Measurements from ENCODE around the gene KCNQ1. TPM values are rescaled to one million over a fixed set of nuclear protein-coding genes. Genes with fewer than 3 reads are reported as not detected.

KCNQ1 gene
- total and polyA plus RNA-seq, 2 donors (not counting 1 experiment from before 2014, with no cell fraction given): 21.5 to 28.8 TPM

DNA sequence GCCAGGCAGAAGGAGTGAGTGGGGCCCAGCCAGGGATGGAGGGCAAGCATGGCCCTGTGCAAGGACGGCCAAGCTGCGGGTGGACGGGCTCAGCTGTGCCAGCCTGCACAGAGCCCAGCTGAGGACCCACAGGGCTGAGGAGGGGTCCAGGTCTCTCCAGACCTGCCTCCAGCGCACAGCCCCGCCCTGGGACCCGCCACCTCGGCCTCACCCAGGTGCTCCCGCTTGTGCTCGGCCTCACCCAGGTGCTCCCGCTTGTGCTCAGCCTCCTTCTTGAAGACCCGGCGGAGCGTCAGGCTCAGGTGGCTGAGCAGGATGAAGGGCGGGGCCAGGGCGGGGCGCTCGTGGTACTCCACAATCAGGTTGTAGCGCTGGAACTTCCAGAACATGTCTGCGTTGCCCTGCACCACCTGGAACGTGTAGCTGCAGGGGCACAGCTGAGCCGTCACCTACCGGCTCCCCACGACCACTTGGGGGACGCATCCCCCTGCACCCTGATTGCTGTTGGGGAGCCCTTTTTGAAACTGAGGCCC is 37.9 kb upstream of the KCNQ1 start:
- H3K4me1 Mint-ChIP-seq: peaks cover 3% of the 10 kb centered on the region
- Histone ChIP-seq H3K36me3 (replicated peaks in 1 of 2; ENCODE audit: control extremely low read depth in 1 of 2, control insufficient read depth in 1 of 2, extremely low read depth in 1 of 2, insufficient read depth in 2 of 2, low read length in 1 of 2) (peaks cover 0 to 22% of the 10 kb centered on the region in 2 experiments), H3K4me2 (replicated peaks; ENCODE audit: low read depth, low read length, poor library complexity, severe bottlenecking) (no peak overlapping the region), H4K20me1 (ENCODE audit: control insufficient read depth, insufficient read depth, low read length, poor library complexity, severe bottlenecking) (peaks cover 18% of the 10 kb centered on the region), H2AFZ (ENCODE audit: insufficient read depth, low read depth, low read length, poor library complexity, severe bottlenecking) (no peak overlapping the region), H3K27me3 (replicated peaks in 1 of 4; ENCODE audit: control extremely low read depth in 1 of 4, control insufficient read depth in 3 of 4, insufficient read depth in 4 of 4, low read length in 3 of 4) (no peaks in the 10 kb centered on the region), H3K4me1 (ENCODE audit: control insufficient read depth in 2 of 2, insufficient read depth in 2 of 2, low read length in 2 of 2) (peaks cover 3 to 4% of the 10 kb centered on the region in 2 donors), H3K79me2 (ENCODE audit: control insufficient read depth, insufficient read depth, low read length) (peaks cover 11% of the 10 kb centered on the region), H3K27ac (ENCODE audit: low read length in 2 of 2) (no peak overlapping the region), H3K4me3 (ENCODE audit: control extremely low read depth in 1 of 5, extremely low read depth in 1 of 5, insufficient read depth in 1 of 5, low read depth in 2 of 5, low read length in 4 of 5) (no peak overlapping the region), H3K9me3 (ENCODE audit: control extremely low read depth in 1 of 3, control insufficient read depth in 2 of 3, insufficient read depth in 1 of 3, low read length in 2 of 3) (no peaks in the 10 kb centered on the region), H3K9ac (ENCODE audit: low read length) (no peak overlapping the region)
- no peaks in the 10 kb centered on the region for H3K27me3 Mint-ChIP-seq
- POLR2A ChIA-PET: no interaction called here
- ATAC-seq (ENCODE audit: low read depth) (no peak), DNase-seq (no peak)
- TF ChIP-seq, protein P1, sequence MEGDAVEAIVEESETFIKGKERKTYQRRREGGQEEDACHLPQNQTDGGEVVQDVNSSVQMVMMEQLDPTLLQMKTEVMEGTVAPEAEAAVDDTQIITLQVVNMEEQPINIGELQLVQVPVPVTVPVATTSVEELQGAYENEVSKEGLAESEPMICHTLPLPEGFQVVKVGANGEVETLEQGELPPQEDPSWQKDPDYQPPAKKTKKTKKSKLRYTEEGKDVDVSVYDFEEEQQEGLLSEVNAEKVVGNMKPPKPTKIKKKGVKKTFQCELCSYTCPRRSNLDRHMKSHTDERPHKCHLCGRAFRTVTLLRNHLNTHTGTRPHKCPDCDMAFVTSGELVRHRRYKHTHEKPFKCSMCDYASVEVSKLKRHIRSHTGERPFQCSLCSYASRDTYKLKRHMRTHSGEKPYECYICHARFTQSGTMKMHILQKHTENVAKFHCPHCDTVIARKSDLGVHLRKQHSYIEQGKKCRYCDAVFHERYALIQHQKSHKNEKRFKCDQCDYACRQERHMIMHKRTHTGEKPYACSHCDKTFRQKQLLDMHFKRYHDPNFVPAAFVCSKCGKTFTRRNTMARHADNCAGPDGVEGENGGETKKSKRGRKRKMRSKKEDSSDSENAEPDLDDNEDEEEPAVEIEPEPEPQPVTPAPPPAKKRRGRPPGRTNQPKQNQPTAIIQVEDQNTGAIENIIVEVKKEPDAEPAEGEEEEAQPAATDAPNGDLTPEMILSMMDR (IDR thresholded peaks at IDR 0.05): no peak
- no peak for TF ChIP-seq EZH2 (IDR thresholded peaks at IDR 0.05; ENCODE audit: borderline replicate concordance, insufficient read depth, low read depth, low read length, poor library complexity, severe bottlenecking)
- 81% methylated on average over 24 of the region's 24 CpGs for WGBS (ENCODE audit: insufficient coverage)
- no peak overlapping the region for H3K4me3 Mint-ChIP-seq
- intact Hi-C loops (cut with micrococcal nuclease): no loop called here
- H3K9me3 Mint-ChIP-seq (ENCODE audit: insufficient read depth): no peaks in the 10 kb centered on the region
- CTCF ChIA-PET: no interaction called here
- H3K27ac Mint-ChIP-seq: no peak overlapping the region

DNA sequence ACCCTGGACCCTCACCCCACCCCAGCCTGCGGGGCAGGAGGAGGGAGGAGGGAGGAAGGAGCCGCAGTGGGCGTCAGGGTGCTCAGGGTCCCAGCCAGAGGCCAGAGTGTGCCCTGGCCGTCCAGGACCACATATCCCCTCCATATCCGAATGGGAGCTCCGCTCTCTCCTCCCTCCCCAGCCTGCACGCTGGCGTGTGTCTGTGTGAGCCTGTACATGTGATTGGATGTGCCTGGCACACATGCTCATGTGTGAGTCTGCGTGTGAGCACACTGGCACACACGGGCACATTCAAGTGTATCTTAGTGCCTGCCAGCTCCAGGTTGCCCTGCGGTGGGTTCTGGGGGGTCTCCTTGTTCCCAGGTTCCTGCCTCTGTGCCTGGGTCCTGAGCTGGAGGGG is 36.1 kb upstream of the KCNQ1 start:
- Histone ChIP-seq H3K4me1 (ENCODE audit: control insufficient read depth in 2 of 2, insufficient read depth in 2 of 2, low read length in 2 of 2) (no peaks in the 10 kb centered on the region), H2AFZ (ENCODE audit: insufficient read depth, low read depth, low read length, poor library complexity, severe bottlenecking) (no peak overlapping the region), H3K9me3 (ENCODE audit: control extremely low read depth in 1 of 3, control insufficient read depth in 2 of 3, insufficient read depth in 1 of 3, low read length in 2 of 3) (no peaks in the 10 kb centered on the region), H3K4me2 (replicated peaks; ENCODE audit: low read depth, low read length, poor library complexity, severe bottlenecking) (no peak overlapping the region), H3K79me2 (ENCODE audit: control insufficient read depth, insufficient read depth, low read length) (no peaks in the 10 kb centered on the region), H3K4me3 (ENCODE audit: control extremely low read depth in 1 of 5, extremely low read depth in 1 of 5, insufficient read depth in 1 of 5, low read depth in 2 of 5, low read length in 4 of 5) (no peak overlapping the region), H4K20me1 (ENCODE audit: control insufficient read depth, insufficient read depth, low read length, poor library complexity, severe bottlenecking) (peaks cover 6% of the 10 kb centered on the region), H3K27ac (ENCODE audit: low read length in 2 of 2) (no peak overlapping the region), H3K27me3 (replicated peaks in 1 of 4; ENCODE audit: control extremely low read depth in 1 of 4, control insufficient read depth in 3 of 4, insufficient read depth in 4 of 4, low read length in 3 of 4) (no peaks in the 10 kb centered on the region), H3K36me3 (replicated peaks in 1 of 2; ENCODE audit: control extremely low read depth in 1 of 2, control insufficient read depth in 1 of 2, extremely low read depth in 1 of 2, insufficient read depth in 2 of 2, low read length in 1 of 2) (peaks cover 0 to 6% of the 10 kb centered on the region in 2 experiments), H3K9ac (ENCODE audit: low read length) (no peak overlapping the region)
- ATAC-seq (ENCODE audit: low read depth) (no peak), DNase-seq (no peak)
- no peaks in the 10 kb centered on the region for H3K9me3 Mint-ChIP-seq (ENCODE audit: insufficient read depth)
- intact Hi-C loops (cut with micrococcal nuclease): no loop called here
- ChIA-PET POLR2A (no interaction called here), CTCF (interaction anchor here (1.5 to 2.2 kb wide), 2 partner anchors 11 to 103 kb away, joined by 7 to 15 read pairs; no protein-coding TSS in a partner anchor)
- H3K4me3 Mint-ChIP-seq: no peak overlapping the region
- H3K27me3 Mint-ChIP-seq: no peaks in the 10 kb centered on the region
- no peak overlapping the region for H3K27ac Mint-ChIP-seq
- TF ChIP-seq, protein P1 (IDR thresholded peaks at IDR 0.05): no peak
- no peak for TF ChIP-seq EZH2 (IDR thresholded peaks at IDR 0.05; ENCODE audit: borderline replicate concordance, insufficient read depth, low read depth, low read length, poor library complexity, severe bottlenecking)
- no peaks in the 10 kb centered on the region for H3K4me1 Mint-ChIP-seq
- WGBS (ENCODE audit: insufficient coverage): 91% methylated on average over 3 of the region's 11 CpGs

Data from B cell (primary cell).